ENCODE measurements around the gene ANGPTL5. TPM values are rescaled to one million over a fixed set of nuclear protein-coding genes. Genes with fewer than 3 reads are reported as not detected.

Gene ANGPTL5
- not detected for total RNA-seq

GRCh38 chr11:101916422-101916821 lies at the start of gene ANGPTL5:
ANGPTL5 (minus strand) TSS chr11:101916522; CDS start chr11:101907909, 8,613 bp downstream.

DNA sequence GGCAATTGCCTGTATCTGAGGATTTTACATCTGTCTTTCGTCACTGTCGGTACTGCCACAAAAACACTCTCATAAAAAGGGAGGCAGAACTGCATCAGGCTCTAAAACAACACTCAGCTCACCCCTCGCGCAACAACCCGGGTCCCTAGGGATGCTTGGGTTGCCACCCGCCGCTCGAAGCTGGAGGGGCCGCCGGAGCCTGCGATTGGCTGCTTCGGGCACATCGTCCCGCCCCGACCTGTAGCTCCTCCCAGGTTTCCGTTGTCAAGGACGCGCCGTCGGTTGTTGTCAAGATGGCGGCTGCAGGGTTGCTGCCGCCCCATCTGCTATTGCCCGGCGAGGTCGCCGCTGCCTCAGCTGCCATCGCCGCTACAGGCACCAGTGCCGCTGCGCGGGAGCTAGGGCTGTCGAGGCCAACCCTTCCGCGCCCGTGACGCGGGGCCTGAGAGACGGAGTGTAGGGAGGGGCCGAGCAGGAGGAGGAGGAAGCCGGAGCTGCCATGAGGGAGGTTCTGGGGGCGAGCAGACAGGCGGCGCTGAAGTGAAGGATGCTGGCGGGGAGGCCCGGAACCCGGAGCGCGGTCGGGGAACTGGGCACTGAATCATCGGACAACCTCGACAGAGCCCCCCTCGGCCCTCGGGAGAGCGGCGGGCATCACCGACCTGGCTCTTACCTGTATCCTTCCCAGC lies 1.4 kb downstream of the ANGPTL5 start, which contains the start of gene CEP126:
Gene CEP126, plus strand, starts transcription at position 273 of the 689 bp plus-strand sequence. Its CDS starts 275 bp downstream, at position 548.

Other genes starting within 250 kb of the ANGPTL5 start
- gene CEP126, start 1.5 kb downstream of the ANGPTL5 start, total RNA-seq = under 1 TPM; 0.51 to 0.60 TPM
- not detected for gene CFAP300, start 130.9 kb upstream of the ANGPTL5 start, total RNA-seq
- under 1 TPM in 1 of 2 experiments, not detected in 1; 0.05 TPM for gene YAP1, start 193.9 kb upstream of the ANGPTL5 start, total RNA-seq

Data from activated naive CD4-positive, alpha-beta T cell treated with anti-CD3 and anti-CD28 coated beads, Interleukin-2, amount 10 ng/mL, durations not matched to agents 5 hours and 36 hours (primary cell).